ENCODE measurements around the gene ZCWPW1.
"Not testable (repeated sequence)": the region's sequence is repeated elsewhere in the genome, so short reads cannot be mapped to it uniquely, and the experiment has no call there.

ZCWPW1 gene

DNA sequence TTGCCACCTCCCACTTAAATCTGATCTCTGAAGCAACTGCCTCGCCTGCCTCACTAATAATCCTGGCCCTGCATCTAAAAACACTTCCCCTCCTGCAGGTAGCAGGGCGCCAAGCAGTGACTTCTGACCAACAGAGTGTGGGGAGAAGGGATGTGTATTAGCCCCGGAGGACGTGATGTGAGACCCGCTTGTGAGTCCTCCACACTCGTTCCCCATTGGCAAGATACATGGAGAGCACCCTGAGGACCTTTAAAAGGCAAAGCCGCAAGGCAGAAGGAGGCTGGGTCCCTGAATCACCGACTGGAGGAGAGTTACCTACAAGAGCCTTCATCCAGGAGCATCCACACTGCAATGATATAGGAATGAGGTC is 61.3 kb downstream of the ZCWPW1 start:
- ATAC-seq, result no peak; the same call in 2 of the 3 replicates
- no peak for TF ChIP-seq GLIS3 (CRISPR knock-in tag; IDR thresholded peaks at IDR 0.05)

DNA sequence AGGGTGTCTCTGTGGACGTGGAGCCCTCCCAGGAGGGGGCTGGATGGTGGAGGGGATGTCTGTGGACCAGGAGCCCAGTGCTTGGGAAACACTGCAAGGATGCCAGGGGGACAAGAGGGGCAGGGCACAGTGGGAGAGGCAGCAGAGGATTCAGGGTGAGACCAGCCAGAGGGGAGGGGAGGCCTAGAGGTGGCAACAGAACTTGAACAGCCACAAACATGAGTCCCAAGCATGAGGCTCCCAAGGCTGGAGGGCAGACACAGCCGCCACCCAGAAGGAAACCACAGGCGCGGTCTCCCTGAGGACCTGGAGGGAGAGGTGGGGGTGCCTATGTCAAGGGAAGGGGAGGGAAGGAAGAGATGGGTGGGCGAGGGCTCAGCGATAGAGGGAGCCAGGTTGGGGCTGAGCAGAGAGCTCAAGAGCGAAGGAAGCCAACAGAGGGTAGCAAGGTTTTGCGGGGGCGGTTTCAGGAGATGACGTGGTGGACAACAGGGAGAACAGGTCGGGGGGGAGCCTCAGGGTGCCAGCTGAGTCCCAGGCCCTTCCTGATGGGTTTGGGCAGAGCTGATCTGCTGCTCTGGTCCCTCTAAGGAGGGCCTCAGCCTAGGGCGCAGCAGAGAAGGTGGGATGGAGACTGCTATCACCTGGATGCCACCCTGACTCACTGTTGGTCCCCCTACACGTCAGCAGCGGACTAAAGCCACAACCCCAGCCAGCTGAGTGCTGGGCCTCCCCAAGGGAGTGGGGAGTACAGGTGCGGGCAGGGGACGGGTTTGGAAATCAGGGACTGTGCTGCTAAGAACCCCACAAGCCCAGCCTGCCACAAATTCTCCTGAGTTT is 61.9 kb downstream of the ZCWPW1 start:
- peak; percentile 5; the same call in 2 of the 3 replicates for ATAC-seq
- no peak for TF ChIP-seq ZNF70 (CRISPR knock-in tag; IDR thresholded peaks at IDR 0.05)
- no peak for TF ChIP-seq PPARA (CRISPR knock-in tag; IDR thresholded peaks at IDR 0.05; ENCODE audit: borderline replicate concordance)
- TF ChIP-seq, protein P1, sequence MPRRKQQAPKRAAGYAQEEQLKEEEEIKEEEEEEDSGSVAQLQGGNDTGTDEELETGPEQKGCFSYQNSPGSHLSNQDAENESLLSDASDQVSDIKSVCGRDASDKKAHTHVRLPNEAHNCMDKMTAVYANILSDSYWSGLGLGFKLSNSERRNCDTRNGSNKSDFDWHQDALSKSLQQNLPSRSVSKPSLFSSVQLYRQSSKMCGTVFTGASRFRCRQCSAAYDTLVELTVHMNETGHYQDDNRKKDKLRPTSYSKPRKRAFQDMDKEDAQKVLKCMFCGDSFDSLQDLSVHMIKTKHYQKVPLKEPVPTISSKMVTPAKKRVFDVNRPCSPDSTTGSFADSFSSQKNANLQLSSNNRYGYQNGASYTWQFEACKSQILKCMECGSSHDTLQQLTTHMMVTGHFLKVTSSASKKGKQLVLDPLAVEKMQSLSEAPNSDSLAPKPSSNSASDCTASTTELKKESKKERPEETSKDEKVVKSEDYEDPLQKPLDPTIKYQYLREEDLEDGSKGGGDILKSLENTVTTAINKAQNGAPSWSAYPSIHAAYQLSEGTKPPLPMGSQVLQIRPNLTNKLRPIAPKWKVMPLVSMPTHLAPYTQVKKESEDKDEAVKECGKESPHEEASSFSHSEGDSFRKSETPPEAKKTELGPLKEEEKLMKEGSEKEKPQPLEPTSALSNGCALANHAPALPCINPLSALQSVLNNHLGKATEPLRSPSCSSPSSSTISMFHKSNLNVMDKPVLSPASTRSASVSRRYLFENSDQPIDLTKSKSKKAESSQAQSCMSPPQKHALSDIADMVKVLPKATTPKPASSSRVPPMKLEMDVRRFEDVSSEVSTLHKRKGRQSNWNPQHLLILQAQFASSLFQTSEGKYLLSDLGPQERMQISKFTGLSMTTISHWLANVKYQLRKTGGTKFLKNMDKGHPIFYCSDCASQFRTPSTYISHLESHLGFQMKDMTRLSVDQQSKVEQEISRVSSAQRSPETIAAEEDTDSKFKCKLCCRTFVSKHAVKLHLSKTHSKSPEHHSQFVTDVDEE (CRISPR knock-in tag; IDR thresholded peaks at IDR 0.05), result no peak
- no peak for TF ChIP-seq TCF4 (CRISPR knock-in tag; IDR thresholded peaks at IDR 0.05; ENCODE audit: borderline replicate concordance)
- no peak for TF ChIP-seq ESRRG (CRISPR knock-in tag; IDR thresholded peaks at IDR 0.05)
- no peak for TF ChIP-seq TOX (CRISPR knock-in tag; IDR thresholded peaks at IDR 0.05; ENCODE audit: borderline replicate concordance)
- TF ChIP-seq ZFP30 (CRISPR knock-in tag; IDR thresholded peaks at IDR 0.05), result no peak
- TF ChIP-seq RARB (CRISPR knock-in tag; IDR thresholded peaks at IDR 0.05), result no peak
- TF ChIP-seq, protein P2, sequence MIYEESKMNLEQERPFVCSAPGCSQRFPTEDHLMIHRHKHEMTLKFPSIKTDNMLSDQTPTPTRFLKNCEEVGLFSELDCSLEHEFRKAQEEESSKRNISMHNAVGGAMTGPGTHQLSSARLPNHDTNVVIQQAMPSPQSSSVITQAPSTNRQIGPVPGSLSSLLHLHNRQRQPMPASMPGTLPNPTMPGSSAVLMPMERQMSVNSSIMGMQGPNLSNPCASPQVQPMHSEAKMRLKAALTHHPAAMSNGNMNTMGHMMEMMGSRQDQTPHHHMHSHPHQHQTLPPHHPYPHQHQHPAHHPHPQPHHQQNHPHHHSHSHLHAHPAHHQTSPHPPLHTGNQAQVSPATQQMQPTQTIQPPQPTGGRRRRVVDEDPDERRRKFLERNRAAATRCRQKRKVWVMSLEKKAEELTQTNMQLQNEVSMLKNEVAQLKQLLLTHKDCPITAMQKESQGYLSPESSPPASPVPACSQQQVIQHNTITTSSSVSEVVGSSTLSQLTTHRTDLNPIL (CRISPR knock-in tag; IDR thresholded peaks at IDR 0.05; ENCODE audit: low read depth), result peak; percentile 17; the same call in 1 of the 2 replicates

DNA sequence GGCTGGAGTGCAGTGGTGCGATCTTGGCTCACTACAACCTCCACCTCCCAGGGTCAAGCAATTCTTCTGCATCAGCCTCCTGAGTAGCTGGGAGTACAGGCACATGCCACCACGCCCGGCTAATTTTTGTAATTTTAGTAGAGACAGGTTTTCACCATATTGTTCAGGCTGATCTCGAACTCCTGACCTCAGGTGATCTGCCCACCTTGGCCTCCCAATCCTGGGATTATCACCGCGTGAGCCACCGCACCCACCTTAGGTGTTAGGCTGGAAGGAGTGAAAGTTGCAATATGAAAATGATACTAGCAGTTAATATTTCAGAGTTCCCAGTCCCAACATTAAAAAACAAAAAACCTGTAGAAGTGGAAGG is 62.5 kb downstream of the ZCWPW1 start:
- ATAC-seq, result not testable (repeated sequence)

DNA sequence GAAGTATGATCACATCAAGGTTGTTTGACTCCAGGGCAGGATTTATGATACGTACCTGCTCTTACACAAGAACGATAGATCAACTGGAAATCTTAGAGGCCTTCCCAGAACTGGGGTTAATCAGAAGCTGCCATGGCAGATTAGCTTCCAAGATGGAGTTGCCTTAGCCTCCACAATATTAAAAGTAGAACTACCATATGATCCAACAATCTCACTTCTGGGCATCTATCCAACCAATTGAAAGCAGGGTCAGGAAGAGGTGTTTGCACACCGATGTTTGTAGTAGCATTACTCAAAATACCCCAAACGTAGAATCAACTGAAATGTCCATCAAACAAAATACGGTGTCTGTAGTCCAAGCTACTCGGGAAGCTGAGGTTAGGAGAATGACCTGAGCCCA is 64.0 kb downstream of the ZCWPW1 start:
- no peak for TF ChIP-seq ZNF8 (CRISPR knock-in tag; IDR thresholded peaks at IDR 0.05)
- no peak for ATAC-seq

DNA sequence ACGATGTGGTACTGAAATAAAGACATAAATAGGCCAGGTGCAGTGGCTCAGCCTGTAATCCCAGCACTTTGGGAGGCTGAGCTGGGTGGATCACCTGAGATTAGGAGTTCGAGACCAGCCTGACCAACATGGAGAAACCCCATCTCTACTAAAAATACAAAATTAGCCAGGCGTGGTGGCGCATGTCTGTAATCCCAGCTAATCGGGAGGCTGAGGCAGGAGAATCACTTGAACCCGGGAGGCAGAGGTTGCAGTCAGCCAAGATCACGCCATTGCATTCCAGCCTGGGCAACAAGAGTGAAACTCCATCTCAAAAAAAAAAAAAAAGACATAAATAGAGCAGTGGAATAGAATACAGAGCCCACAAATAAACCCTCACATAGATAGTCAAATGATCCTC is 64.7 kb downstream of the ZCWPW1 start:
- not testable (repeated sequence) for ATAC-seq

DNA sequence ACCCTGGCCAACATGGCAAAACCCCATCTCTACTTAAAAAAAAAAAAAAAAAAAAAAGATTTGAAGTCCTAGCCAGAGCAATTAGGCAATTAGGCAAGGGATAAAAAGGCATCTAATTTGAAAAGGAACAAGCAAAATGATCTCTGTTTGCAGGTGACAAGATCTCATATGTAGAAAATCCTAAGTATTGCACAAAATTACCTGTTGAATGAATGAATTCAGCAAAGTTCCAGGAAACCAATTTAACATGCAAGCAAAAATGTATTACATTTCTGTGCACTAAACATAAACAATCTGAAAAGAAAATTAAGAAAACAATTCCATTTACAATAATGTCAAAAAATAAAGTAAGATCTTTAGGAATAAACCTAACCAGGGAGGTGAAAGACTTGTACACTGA is 65.4 kb downstream of the ZCWPW1 start:
- no peak for ATAC-seq
- TF ChIP-seq ZC3H10 (CRISPR knock-in tag; IDR thresholded peaks at IDR 0.05), result no peak
- TF ChIP-seq, protein P1 (CRISPR knock-in tag; IDR thresholded peaks at IDR 0.05), result no peak
- no peak for TF ChIP-seq PPARA (CRISPR knock-in tag; IDR thresholded peaks at IDR 0.05; ENCODE audit: borderline replicate concordance)
- no peak for TF ChIP-seq ZFP30 (CRISPR knock-in tag; IDR thresholded peaks at IDR 0.05)
- TF ChIP-seq ZNF70 (CRISPR knock-in tag; IDR thresholded peaks at IDR 0.05), result no peak

DNA sequence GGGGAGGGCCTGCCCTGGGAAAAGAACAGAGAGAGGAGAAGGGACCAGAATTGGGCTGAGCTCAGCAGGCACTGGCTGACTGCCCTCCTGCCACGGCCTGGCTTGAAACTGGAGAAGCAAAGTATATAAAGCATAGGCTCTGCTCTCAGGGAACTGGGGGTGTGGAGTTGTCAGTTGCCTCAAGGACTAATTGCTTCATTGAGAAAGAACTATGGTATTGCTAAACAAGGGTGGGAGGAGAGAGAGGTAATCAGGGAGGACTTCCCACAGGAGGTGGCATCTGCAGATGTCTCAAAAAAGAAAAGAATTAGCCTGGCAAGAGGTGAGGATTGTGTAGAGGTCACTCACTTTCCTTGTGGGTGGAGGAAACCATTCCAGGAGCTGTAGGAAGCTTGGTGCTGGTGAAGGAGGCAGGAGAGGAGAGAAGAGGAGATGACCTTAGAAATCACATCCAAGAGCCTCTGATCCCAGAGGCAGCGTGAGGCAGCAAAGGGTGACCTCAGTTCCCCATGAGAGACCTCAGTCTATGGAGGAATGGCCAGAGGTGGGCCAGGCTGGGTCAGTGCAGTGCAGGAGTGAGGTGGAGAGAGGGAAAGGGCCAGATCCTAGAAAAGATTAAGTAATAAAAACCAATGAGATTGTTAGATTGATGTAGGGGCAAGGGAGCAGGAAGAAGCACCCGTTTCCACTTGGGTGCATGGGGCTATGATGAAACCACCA is 68.2 kb downstream of the ZCWPW1 start:
- ATAC-seq, result no peak
- TF ChIP-seq, protein P1 (CRISPR knock-in tag; IDR thresholded peaks at IDR 0.05), result no peak
- TF ChIP-seq CSDC2 (CRISPR knock-in tag; IDR thresholded peaks at IDR 0.05), result no peak
- TF ChIP-seq ZNF70 (CRISPR knock-in tag; IDR thresholded peaks at IDR 0.05), result no peak
- no peak for TF ChIP-seq TOX (CRISPR knock-in tag; IDR thresholded peaks at IDR 0.05; ENCODE audit: borderline replicate concordance)
- TF ChIP-seq PPARA (CRISPR knock-in tag; IDR thresholded peaks at IDR 0.05; ENCODE audit: borderline replicate concordance), result no peak
- TF ChIP-seq ZNF8 (CRISPR knock-in tag; IDR thresholded peaks at IDR 0.05), result no peak
- TF ChIP-seq, protein P2 (CRISPR knock-in tag; IDR thresholded peaks at IDR 0.05; ENCODE audit: low read depth), result no peak
- no peak for TF ChIP-seq ZNF565 (CRISPR knock-in tag; conservative IDR thresholded peaks at IDR 0.05; ENCODE audit: low read depth)
